Left ventricle myocardium inferior (tissue), 1 donor: ENCODE data around the gene FHL5. TPM values are rescaled to one million over a fixed set of nuclear protein-coding genes. Genes with fewer than 3 reads are reported as not detected.

ENCODE experiments used
- DNase-seq: peaks from one replicate; pipeline ENCODE4 v3.0.0-alpha.2; 2020
- H3K27ac ChIP-seq: fragments of 200-600 bp; replicated peaks from 2 replicates; pipeline ENCODE4 v1.8.0; 2021
- H3K27me3 ChIP-seq: fragments of 200-600 bp; 2 replicates; pipeline ENCODE4 v1.8.0; 2021; ENCODE audit warnings: low read depth
- H3K36me3 ChIP-seq: fragments of 200-600 bp; 2 replicates; pipeline ENCODE4 v1.8.0; 2021
- H3K4me1 ChIP-seq: fragments of 200-600 bp; 2 replicates; pipeline ENCODE4 v1.8.0; 2021
- H3K4me3 ChIP-seq: fragments of 200-600 bp; 2 replicates; pipeline ENCODE4 v1.8.0; 2021; ENCODE audit warnings: mild to moderate bottlenecking, moderate library complexity
- H3K9me3 ChIP-seq: fragments of 200-600 bp; replicated peaks from 2 replicates; pipeline ENCODE4 v1.8.0; 2021
- intact Hi-C: fragments of 100-400 bp; cut with micrococcal nuclease; formaldehyde crosslinking; loops from one replicate; pipeline ENCODE4 v1.11.0; 2022
- total RNA-seq: library from RNA; stranded (reverse); fragmentation: NEBNext Ultra II Directional; extraction: Animal tissue kit (Norgen Biotek cat#: 25700); gene quantifications from one replicate; pipeline ENCODE4 v1.2.1, GENCODE V29; 2021
- TF ChIP-seq, protein P1 (sequence below): fragments of 200-600 bp; IDR thresholded peaks from 2 replicates; pipeline ENCODE4 v1.8.0; 2021; ENCODE audit warnings: antibody characterized with exemption, mild to moderate bottlenecking, borderline replicate concordance
- donor health status: DM: no; HTN: yes; CAD: no; lungs with severe emphysema.

Gene FHL5
- total RNA-seq, 1 donor from 2014 or later, result 5.3 TPM

DNA sequence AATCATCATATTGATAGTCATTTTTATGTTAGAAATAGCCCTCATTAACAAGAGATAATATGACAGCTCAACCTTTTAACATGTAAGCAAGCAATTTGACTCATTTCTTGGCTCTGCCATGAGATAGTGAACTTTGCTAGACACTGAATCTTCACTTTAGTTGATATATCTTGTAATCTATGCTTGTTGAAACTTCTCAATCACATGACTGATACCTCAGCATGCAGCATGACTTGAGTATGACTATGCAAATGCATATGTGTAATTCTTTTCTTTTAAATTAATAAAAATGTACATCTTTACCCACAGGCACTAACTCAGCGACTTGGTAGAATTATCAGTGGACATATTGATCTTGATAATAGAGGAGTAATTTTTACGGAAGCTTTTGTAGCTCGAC, 34.7 kb upstream of the FHL5 start:
- Histone ChIP-seq H3K36me3 (peaks cover 93% of the 10 kb centered on the region), H3K4me1 (peaks cover 11% of the 10 kb centered on the region), H3K4me3 (no peak overlapping the region), H3K27ac (no peak overlapping the region), H3K9me3 (no peaks in the 10 kb centered on the region), H3K27me3 (no peaks in the 10 kb centered on the region)
- TF ChIP-seq, protein P1, sequence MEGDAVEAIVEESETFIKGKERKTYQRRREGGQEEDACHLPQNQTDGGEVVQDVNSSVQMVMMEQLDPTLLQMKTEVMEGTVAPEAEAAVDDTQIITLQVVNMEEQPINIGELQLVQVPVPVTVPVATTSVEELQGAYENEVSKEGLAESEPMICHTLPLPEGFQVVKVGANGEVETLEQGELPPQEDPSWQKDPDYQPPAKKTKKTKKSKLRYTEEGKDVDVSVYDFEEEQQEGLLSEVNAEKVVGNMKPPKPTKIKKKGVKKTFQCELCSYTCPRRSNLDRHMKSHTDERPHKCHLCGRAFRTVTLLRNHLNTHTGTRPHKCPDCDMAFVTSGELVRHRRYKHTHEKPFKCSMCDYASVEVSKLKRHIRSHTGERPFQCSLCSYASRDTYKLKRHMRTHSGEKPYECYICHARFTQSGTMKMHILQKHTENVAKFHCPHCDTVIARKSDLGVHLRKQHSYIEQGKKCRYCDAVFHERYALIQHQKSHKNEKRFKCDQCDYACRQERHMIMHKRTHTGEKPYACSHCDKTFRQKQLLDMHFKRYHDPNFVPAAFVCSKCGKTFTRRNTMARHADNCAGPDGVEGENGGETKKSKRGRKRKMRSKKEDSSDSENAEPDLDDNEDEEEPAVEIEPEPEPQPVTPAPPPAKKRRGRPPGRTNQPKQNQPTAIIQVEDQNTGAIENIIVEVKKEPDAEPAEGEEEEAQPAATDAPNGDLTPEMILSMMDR, result no peak
- intact Hi-C loops, result no loop called here
- no peak for DNase-seq

DNA sequence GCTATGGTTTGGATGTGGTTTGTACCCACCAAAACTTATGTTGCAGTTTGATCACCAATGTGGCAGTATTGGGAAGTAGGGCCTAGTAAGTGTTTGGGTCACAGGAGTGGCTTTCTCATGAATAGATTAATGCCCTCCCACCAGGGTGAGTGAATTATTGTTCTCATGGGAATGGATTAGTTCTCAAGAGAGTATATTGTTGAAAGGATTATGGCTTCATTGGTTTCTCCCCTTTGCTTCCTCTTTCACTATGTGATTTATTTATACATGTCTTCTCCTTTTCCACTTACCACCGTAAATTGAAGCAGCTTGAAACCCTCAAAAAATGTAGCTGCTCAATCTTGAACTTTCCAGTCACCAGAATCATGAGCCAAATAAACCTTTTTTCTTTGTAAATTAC, 30.5 kb upstream of the FHL5 start:
- H3K36me3 ChIP-seq, result peaks cover 82% of the 10 kb centered on the region
- intact Hi-C loops, result no loop called here
- no peaks in the 10 kb centered on the region for H3K9me3 ChIP-seq
- TF ChIP-seq, protein P1, result no peak
- no peak overlapping the region for H3K27ac ChIP-seq
- no peaks in the 10 kb centered on the region for H3K27me3 ChIP-seq
- no peak for DNase-seq
- H3K4me1 ChIP-seq, result no peaks in the 10 kb centered on the region
- H3K4me3 ChIP-seq, result no peak overlapping the region

- Histone ChIP-seq H3K4me3 (no peak overlapping the region), H3K9me3 (no peaks in the 10 kb centered on the region), H3K36me3 (peaks cover 73% of the 10 kb centered on the region), H3K27ac (no peak overlapping the region), H3K4me1 (no peaks in the 10 kb centered on the region), H3K27me3 (no peaks in the 10 kb centered on the region)
- TF ChIP-seq, protein P1, result no peak
- no peak for DNase-seq
- intact Hi-C loops, result no loop called here
These were observed 25.2 kb upstream of the FHL5 start for GRCh38 chr6:96537726-96538125.

GRCh38 chr6:96542702-96543101, 20.2 kb upstream of the FHL5 start:
- H3K4me3 ChIP-seq, result no peak overlapping the region

DNA sequence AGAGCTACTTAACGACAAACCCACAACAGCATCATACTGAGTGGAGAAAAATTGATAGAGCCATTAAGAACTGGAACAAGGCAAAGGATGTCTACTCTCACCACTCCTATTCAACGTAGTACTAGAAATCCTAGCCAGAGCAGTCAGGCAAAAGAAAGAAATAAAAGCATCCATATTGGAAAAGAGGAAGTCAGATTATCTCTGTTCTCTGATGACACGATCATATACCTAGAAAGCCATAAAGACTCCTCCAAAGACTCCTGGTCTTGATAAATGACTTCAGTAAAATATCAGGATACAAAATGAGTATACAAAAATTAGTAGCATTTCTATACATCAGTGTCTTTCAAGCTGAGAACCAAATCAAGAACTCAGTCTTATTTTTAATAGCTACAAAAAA, 17.0 kb upstream of the FHL5 start:
- DNase-seq, result no peak
- Histone ChIP-seq H3K36me3 (peaks cover 85% of the 10 kb centered on the region), H3K9me3 (no peaks in the 10 kb centered on the region), H3K4me3 (no peak overlapping the region), H3K27me3 (no peaks in the 10 kb centered on the region), H3K4me1 (no peaks in the 10 kb centered on the region), H3K27ac (no peak overlapping the region)
- TF ChIP-seq, protein P1, result no peak
- intact Hi-C loops, result no loop called here

More at GRCh38 chr6:96542702-96543101, 20.2 kb upstream of the FHL5 start:
- Histone ChIP-seq H3K4me1 (no peaks in the 10 kb centered on the region), H3K27me3 (no peaks in the 10 kb centered on the region), H3K36me3 (peaks cover 86% of the 10 kb centered on the region), H3K27ac (no peak overlapping the region), H3K9me3 (no peaks in the 10 kb centered on the region)
- DNase-seq, result no peak
- intact Hi-C loops, result no loop called here
- TF ChIP-seq, protein P1, result peak; percentile 42

DNA sequence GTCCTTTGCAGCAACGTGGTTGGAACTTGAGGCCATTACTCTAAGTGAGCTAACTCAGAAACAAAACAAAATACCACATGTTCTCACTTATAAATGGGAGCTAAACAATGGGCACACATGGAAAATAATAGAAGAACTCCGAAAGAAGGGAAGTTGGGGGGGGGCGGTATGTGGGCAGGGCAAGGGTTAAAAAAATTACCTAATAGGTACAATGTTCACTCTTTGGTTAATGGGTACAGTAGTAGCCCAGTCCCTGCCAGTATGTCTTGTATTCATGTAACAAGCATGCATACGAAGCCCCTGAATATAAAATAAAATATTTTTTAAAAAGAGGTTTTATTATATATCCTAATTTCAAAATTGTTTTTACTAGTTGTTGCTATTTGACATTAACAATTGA, 15.3 kb upstream of the FHL5 start:
- Histone ChIP-seq H3K27me3 (no peaks in the 10 kb centered on the region), H3K4me1 (no peaks in the 10 kb centered on the region), H3K36me3 (peaks cover 95% of the 10 kb centered on the region), H3K27ac (no peak overlapping the region), H3K9me3 (no peaks in the 10 kb centered on the region), H3K4me3 (no peak overlapping the region)
- TF ChIP-seq, protein P1, result no peak
- no peak for DNase-seq
- intact Hi-C loops, result no loop called here
